Tibial nerve (tissue), 4 donors: ENCODE data around the gene HADHB. TPM values are rescaled to one million over a fixed set of nuclear protein-coding genes. Genes with fewer than 3 reads are reported as not detected.

Source experiments
- DNase-seq, 2 donors: peaks; one replicate each; pipeline ENCODE4 v3.0.0-alpha.2; 2019; ENCODE audit warnings: low spot score in 2 of 2
- H3K27ac ChIP-seq, 4 donors: fragments of 200-600 bp; sonication (generic) in 3 of 4; one replicate each; pipeline ENCODE4 v1.5.1; 2017 to 2019; ENCODE audit warnings: mild to moderate bottlenecking in 1 of 4
- H3K27me3 ChIP-seq, 2 donors: fragments of 200-600 bp; sonication (generic) in 1 of 2; one replicate each; pipeline versions ENCODE4 v1.5.1 to v1.6.0; 2017 to 2019
- H3K36me3 ChIP-seq, 3 donors: fragments of 200-600 bp; sonication (generic); one replicate each; pipeline ENCODE4 v1.5.1; 2018 to 2019
- H3K4me1 ChIP-seq, 4 donors: fragments of 200-600 bp; sonication (generic) in 3 of 4; one replicate each; pipeline ENCODE4 v1.5.1; 2017 to 2019
- H3K4me3 ChIP-seq, 4 donors: fragments of 200-600 bp; sonication (generic) in 3 of 4; one replicate each; pipeline ENCODE4 v1.5.1; 2017 to 2019; ENCODE audit warnings: mild to moderate bottlenecking in 1 of 4, moderate library complexity in 1 of 4
- H3K9me3 ChIP-seq, 4 donors: fragments of 200-600 bp; sonication (generic) in 3 of 4; one replicate each; pipeline ENCODE4 v1.5.1; 2017 to 2019
- CTCF ChIP-seq, 5 experiments: fragments of 200-600 bp in 3 of 5; fragments of 450-650 bp in 2 of 5; sonication (generic) in 3 of 5; IDR thresholded peaks; one replicate each; pipeline ENCODE4 v1.5.1; 2016 to 2019; ENCODE audit warnings: antibody characterized with exemption in 5 of 5, mild to moderate bottlenecking in 3 of 5, moderate library complexity in 2 of 5
- EP300 ChIP-seq, 2 donors: sonication (generic); formaldehyde crosslinking; IDR thresholded peaks; one replicate each; pipeline ENCODE4 v1.6.1; 2017; ENCODE audit warnings: antibody characterized with exemption in 2 of 2, mild to moderate bottlenecking in 1 of 2
- POLR2A ChIP-seq, 2 donors: fragments of 450-650 bp; IDR thresholded peaks; one replicate each; pipeline ENCODE4 v1.6.1; 2017; ENCODE audit warnings: antibody characterized with exemption in 2 of 2, mild to moderate bottlenecking in 2 of 2, moderate library complexity in 2 of 2
- WGBS, 2 donors: methylation state at CpG; one replicate each; pipeline ENCODE4 v1.1.5; 2018; 5-methylcytosine and 5-hydroxymethylcytosine counted together
- total RNA-seq, 4 donors: library from RNA; depleted of rRNA; stranded (reverse); fragments of >200 nt; gene quantifications; one replicate each; pipeline ENCODE4 v1.1.0, GENCODE V29; 2016

The HADHB gene
- total RNA-seq, 4 donors from 2014 or later = 68.1 to 121 (median 110) TPM

GRCh38 chr2:26216587-26216986 lies 28.2 kb upstream of the HADHB start:
- no peak for DNase-seq

GRCh38 chr2:26217720-26218119 lies 27.0 kb upstream of the HADHB start:
- Histone ChIP-seq H3K36me3 (peaks cover 0 to 93% (median 8%) of the 10 kb centered on the region in 3 donors), H3K4me1 (no peaks in the 10 kb centered on the region), H3K27me3 (no peaks in the 10 kb centered on the region), H3K9me3 (no peaks in the 10 kb centered on the region), H3K27ac (no peak overlapping the region), H3K4me3 (no peak overlapping the region)
- DNase-seq = no peak
- no peak for TF ChIP-seq CTCF (IDR thresholded peaks at IDR 0.05)
- TF ChIP-seq EP300 (IDR thresholded peaks at IDR 0.05) = no peak
- no peak for TF ChIP-seq POLR2A (IDR thresholded peaks at IDR 0.05)
- WGBS, 2 donors = 78 to 88% methylated on average over 6 of the region's 6 CpGs

More at GRCh38 chr2:26216587-26216986, 28.2 kb upstream of the HADHB start:
- no peak for TF ChIP-seq POLR2A (IDR thresholded peaks at IDR 0.05)
- TF ChIP-seq EP300 (IDR thresholded peaks at IDR 0.05) = no peak
- no peak for TF ChIP-seq CTCF (IDR thresholded peaks at IDR 0.05)
- Histone ChIP-seq H3K4me3 (no peak overlapping the region), H3K27me3 (no peaks in the 10 kb centered on the region), H3K36me3 (peaks cover 0 to 97% (median 8%) of the 10 kb centered on the region in 3 donors), H3K27ac (no peak overlapping the region), H3K9me3 (no peaks in the 10 kb centered on the region), H3K4me1 (no peaks in the 10 kb centered on the region)
- WGBS, 2 donors = 93 to 95% methylated on average over 4 of the region's 4 CpGs

- H3K4me3 ChIP-seq = no peak overlapping the region
- peaks cover 0 to 14% (median 0%) of the 10 kb centered on the region in 4 donors for H3K9me3 ChIP-seq
- no peaks in the 10 kb centered on the region for H3K27me3 ChIP-seq
- TF ChIP-seq CTCF (IDR thresholded peaks at IDR 0.05) = no peak
- no peak for TF ChIP-seq POLR2A (IDR thresholded peaks at IDR 0.05)
- no peak for TF ChIP-seq EP300 (IDR thresholded peaks at IDR 0.05)
- WGBS, 2 donors = 64 to 93% methylated on average over 1 of the region's 1 CpG
- no peak for DNase-seq
- no peaks in the 10 kb centered on the region for H3K4me1 ChIP-seq
- peaks cover 0 to 95% (median 0%) of the 10 kb centered on the region in 3 donors for H3K36me3 ChIP-seq
- no peak overlapping the region for H3K27ac ChIP-seq
These were observed 21.7 kb upstream of the HADHB start for GRCh38 chr2:26223018-26223417.

- no peak for DNase-seq
- Histone ChIP-seq H3K4me3 (no peak overlapping the region), H3K27ac (no peak overlapping the region), H3K27me3 (no peaks in the 10 kb centered on the region), H3K9me3 (peaks cover 0 to 14% (median 0%) of the 10 kb centered on the region in 4 donors), H3K36me3 (peaks cover 0 to 95% (median 0%) of the 10 kb centered on the region in 3 donors), H3K4me1 (no peaks in the 10 kb centered on the region)
- WGBS, 2 donors = 63 to 76% methylated on average over 2 of the region's 2 CpGs
- TF ChIP-seq POLR2A (IDR thresholded peaks at IDR 0.05) = no peak
These were observed 20.6 kb upstream of the HADHB start for GRCh38 chr2:26224095-26224494.

- Histone ChIP-seq H3K4me3 (no peak overlapping the region), H3K36me3 (peaks cover 0 to 100% (median 26%) of the 10 kb centered on the region in 3 donors), H3K27me3 (no peaks in the 10 kb centered on the region), H3K9me3 (peaks cover 0 to 14% (median 0%) of the 10 kb centered on the region in 4 donors), H3K4me1 (no peaks in the 10 kb centered on the region), H3K27ac (no peak overlapping the region)
- DNase-seq = no peak
- 93 to 95% methylated on average over 3 of the region's 3 CpGs for WGBS, 2 donors
- TF ChIP-seq EP300 (IDR thresholded peaks at IDR 0.05) (no peak), CTCF (IDR thresholded peaks at IDR 0.05) (no peak), POLR2A (IDR thresholded peaks at IDR 0.05) (no peak)
These were observed 15.1 kb upstream of the HADHB start for GRCh38 chr2:26229595-26229994.

- no peaks in the 10 kb centered on the region for H3K27me3 ChIP-seq
- no peak overlapping the region for H3K27ac ChIP-seq
- 93 to 97% methylated on average over 2 of the region's 2 CpGs for whole genome bisulfite sequencing, 2 donors
- H3K9me3 ChIP-seq = peaks cover 0 to 14% (median 0%) of the 10 kb centered on the region in 4 donors
- DNase-seq = no peak
- peaks cover 0 to 100% (median 31%) of the 10 kb centered on the region in 3 donors for H3K36me3 ChIP-seq
- no peaks in the 10 kb centered on the region for H3K4me1 ChIP-seq
- no peak overlapping the region for H3K4me3 ChIP-seq
- TF ChIP-seq POLR2A (IDR thresholded peaks at IDR 0.05) = no peak
- TF ChIP-seq EP300 (IDR thresholded peaks at IDR 0.05) = no peak
- TF ChIP-seq CTCF (IDR thresholded peaks at IDR 0.05) = no peak
These were observed 13.9 kb upstream of the HADHB start for GRCh38 chr2:26230806-26231205.
